ENCODE data around the gene CTSD.

CTSD gene

GRCh38 chr11:1732418-1733008 is 31.2 kb downstream of the CTSD start:
- in situ Hi-C loops (cut with HindIII; ENCODE audit: low sequenced_read_pairs) = no loop called here

- in situ Hi-C loops (cut with HindIII; ENCODE audit: low sequenced_read_pairs) = no loop called here
Observed at GRCh38 chr11:1731451-1732059, 32.2 kb downstream of the CTSD start.

GRCh38 chr11:1730059-1730629 is 33.6 kb downstream of the CTSD start:
- in situ Hi-C loops (cut with HindIII; ENCODE audit: low sequenced_read_pairs) = no loop called here

GRCh38 chr11:1729692-1730011 is 34.1 kb downstream of the CTSD start:
- in situ Hi-C loops (cut with HindIII; ENCODE audit: low sequenced_read_pairs) = no loop called here

GRCh38 chr11:1728931-1729691 is 34.6 kb downstream of the CTSD start:
- in situ Hi-C loops (cut with HindIII; ENCODE audit: low sequenced_read_pairs) = no loop called here

- in situ Hi-C loops (cut with HindIII; ENCODE audit: low sequenced_read_pairs) = no loop called here
Observed at GRCh38 chr11:1728301-1728700, 35.4 kb downstream of the CTSD start.

GRCh38 chr11:1727861-1728260 is 35.9 kb downstream of the CTSD start:
- in situ Hi-C loops (cut with HindIII; ENCODE audit: low sequenced_read_pairs) = no loop called here

GRCh38 chr11:1727096-1727690 is 36.5 kb downstream of the CTSD start:
- in situ Hi-C loops (cut with HindIII; ENCODE audit: low sequenced_read_pairs) = no loop called here

- in situ Hi-C loops (cut with HindIII; ENCODE audit: low sequenced_read_pairs) = no loop called here
Observed at GRCh38 chr11:1719781-1720180, 43.9 kb downstream of the CTSD start.

GRCh38 chr11:1718326-1718725 is 45.4 kb downstream of the CTSD start:
- in situ Hi-C loops (cut with HindIII; ENCODE audit: low sequenced_read_pairs) = no loop called here

- in situ Hi-C loops (cut with HindIII; ENCODE audit: low sequenced_read_pairs) = no loop called here
Observed at GRCh38 chr11:1717745-1718144, 46.0 kb downstream of the CTSD start.

- in situ Hi-C loops (cut with HindIII; ENCODE audit: low sequenced_read_pairs) = no loop called here
Observed at GRCh38 chr11:1714908-1715885, 48.5 kb downstream of the CTSD start.

- in situ Hi-C loops (cut with HindIII; ENCODE audit: low sequenced_read_pairs) = loop anchor here (10.0 kb wide), 1 partner anchor 106 kb away; no protein-coding TSS in a partner anchor
Observed at GRCh38 chr11:1708716-1709115, 55.0 kb downstream of the CTSD start.

GRCh38 chr11:1707751-1708150 is 56.0 kb downstream of the CTSD start:
- in situ Hi-C loops (cut with HindIII; ENCODE audit: low sequenced_read_pairs) = loop anchor here (10.0 kb wide), 1 partner anchor 107 kb away; no protein-coding TSS in a partner anchor

GRCh38 chr11:1706634-1707400 is 56.9 kb downstream of the CTSD start:
- in situ Hi-C loops (cut with HindIII; ENCODE audit: low sequenced_read_pairs) = loop anchor here (10.0 kb wide), 1 partner anchor 108 kb away; no protein-coding TSS in a partner anchor

GRCh38 chr11:1705126-1706052 is 58.3 kb downstream of the CTSD start:
- in situ Hi-C loops (cut with HindIII; ENCODE audit: low sequenced_read_pairs) = loop anchor here (10.0 kb wide), 1 partner anchor 109 kb away; no protein-coding TSS in a partner anchor

GRCh38 chr11:1703146-1703545 is 60.6 kb downstream of the CTSD start:
- in situ Hi-C loops (cut with HindIII; ENCODE audit: low sequenced_read_pairs) = loop anchor here (10.0 kb wide), 1 partner anchor 112 kb away; no protein-coding TSS in a partner anchor

Measured in DLD1 (cell line).